Measurements from ENCODE around the gene PHF2.

- TF ChIP-seq POLR2A (IDR thresholded peaks at IDR 0.05) (no peak), CTCF (IDR thresholded peaks at IDR 0.05) (no peak)
Observed at GRCh38 chr9:93676310-93677047, 100.1 kb downstream of the PHF2 start.

Data from vagina (tissue), 2 donors.